IPS-18c (cell line): Measurements from ENCODE around the gene CACNA1A.
"Not testable (repeated sequence)": the region's sequence is repeated elsewhere in the genome, so short reads cannot be mapped to it uniquely, and the experiment has no call there.

Experiments
- H3K4me3 ChIP-seq: 2 replicates; pipeline ENCODE4 v1.7.0; 2013; ENCODE audit warnings: low read depth, mild to moderate bottlenecking, low read length, moderate library complexity; ENCODE audit not compliant: insufficient read depth
- H3K9me3 ChIP-seq: one replicate; pipeline ENCODE4 v1.6.1; 2013; ENCODE audit warnings: mild to moderate bottlenecking, low read length, moderate library complexity; ENCODE audit not compliant: control insufficient read depth, insufficient read depth

CACNA1A gene

GRCh38 chr19:13447978-13448377, 58.3 kb downstream of the CACNA1A start:
- no peak overlapping the region for H3K4me3 ChIP-seq
- peaks cover 2% of the 10 kb centered on the region for H3K9me3 ChIP-seq

- H3K4me3 ChIP-seq, result no peak overlapping the region
- H3K9me3 ChIP-seq, result no peaks in the 10 kb centered on the region
Measured at GRCh38 chr19:13441810-13442512, 64.3 kb downstream of the CACNA1A start.

- Histone ChIP-seq H3K4me3 (no peak overlapping the region), H3K9me3 (no peaks in the 10 kb centered on the region)
Measured at GRCh38 chr19:13437919-13438618, 68.2 kb downstream of the CACNA1A start.

- H3K4me3 ChIP-seq, result no peak overlapping the region
- no peaks in the 10 kb centered on the region for H3K9me3 ChIP-seq
Measured at GRCh38 chr19:13436352-13436751, 69.9 kb downstream of the CACNA1A start.

- Histone ChIP-seq H3K9me3 (no peaks in the 10 kb centered on the region), H3K4me3 (no peak overlapping the region)
Measured at GRCh38 chr19:13430790-13431582, 75.3 kb downstream of the CACNA1A start.

GRCh38 chr19:13429563-13429962, 76.7 kb downstream of the CACNA1A start:
- Histone ChIP-seq H3K4me3 (no peak overlapping the region), H3K9me3 (peaks cover 3% of the 10 kb centered on the region)

- Histone ChIP-seq H3K4me3 (no peak overlapping the region), H3K9me3 (peaks cover 3% of the 10 kb centered on the region)
Measured at GRCh38 chr19:13428352-13428751, 77.9 kb downstream of the CACNA1A start.

GRCh38 chr19:13427273-13428051, 78.8 kb downstream of the CACNA1A start:
- H3K9me3 ChIP-seq, result peaks cover 7% of the 10 kb centered on the region

GRCh38 chr19:13425875-13426274, 80.4 kb downstream of the CACNA1A start:
- not testable (repeated sequence) for H3K4me3 ChIP-seq, H3K9me3 ChIP-seq

More at GRCh38 chr19:13427273-13428051, 78.8 kb downstream of the CACNA1A start:
- H3K4me3 ChIP-seq, result no peak overlapping the region

GRCh38 chr19:13425151-13425550, 81.1 kb downstream of the CACNA1A start:
- Histone ChIP-seq H3K9me3 (peaks cover 7% of the 10 kb centered on the region), H3K4me3 (no peak overlapping the region)

- H3K9me3 ChIP-seq, result peaks cover 7% of the 10 kb centered on the region
Measured at GRCh38 chr19:13420780-13421179, 85.5 kb downstream of the CACNA1A start.

GRCh38 chr19:13417054-13417453, 89.2 kb downstream of the CACNA1A start:
- no peak overlapping the region for H3K4me3 ChIP-seq
- no peaks in the 10 kb centered on the region for H3K9me3 ChIP-seq

More at GRCh38 chr19:13420780-13421179, 85.5 kb downstream of the CACNA1A start:
- H3K4me3 ChIP-seq, result no peak overlapping the region

GRCh38 chr19:13411899-13412298, 94.4 kb downstream of the CACNA1A start:
- Histone ChIP-seq H3K9me3 (peaks cover 2% of the 10 kb centered on the region), H3K4me3 (no peak overlapping the region)

GRCh38 chr19:13410946-13411345, 95.3 kb downstream of the CACNA1A start:
- Histone ChIP-seq H3K4me3 (no peak overlapping the region), H3K9me3 (peaks cover 2% of the 10 kb centered on the region)

GRCh38 chr19:13408889-13409518, 97.3 kb downstream of the CACNA1A start:
- H3K9me3 ChIP-seq, result peaks cover 2% of the 10 kb centered on the region
- no peak overlapping the region for H3K4me3 ChIP-seq

GRCh38 chr19:13404236-13404635, 102.0 kb downstream of the CACNA1A start:
- H3K4me3 ChIP-seq, result no peak overlapping the region
- H3K9me3 ChIP-seq, result peaks cover 2% of the 10 kb centered on the region

GRCh38 chr19:13401388-13401787, 104.9 kb downstream of the CACNA1A start:
- H3K4me3 ChIP-seq, result no peak overlapping the region

More at GRCh38 chr19:13401388-13401787, 104.9 kb downstream of the CACNA1A start:
- H3K9me3 ChIP-seq, result peaks cover 2% of the 10 kb centered on the region
